Activated CD4-positive, CD25-positive, alpha-beta regulatory T cell treated with anti-CD3 and anti-CD28 coated beads, Interleukin-2, amount 50 U/mL, for 72 hours (primary cell): ENCODE measurements around the gene ARHGDIB.

Experiments
- DNase-seq: peaks from one replicate; pipeline ENCODE4 v3.0.0; 2021

ARHGDIB gene

DNA sequence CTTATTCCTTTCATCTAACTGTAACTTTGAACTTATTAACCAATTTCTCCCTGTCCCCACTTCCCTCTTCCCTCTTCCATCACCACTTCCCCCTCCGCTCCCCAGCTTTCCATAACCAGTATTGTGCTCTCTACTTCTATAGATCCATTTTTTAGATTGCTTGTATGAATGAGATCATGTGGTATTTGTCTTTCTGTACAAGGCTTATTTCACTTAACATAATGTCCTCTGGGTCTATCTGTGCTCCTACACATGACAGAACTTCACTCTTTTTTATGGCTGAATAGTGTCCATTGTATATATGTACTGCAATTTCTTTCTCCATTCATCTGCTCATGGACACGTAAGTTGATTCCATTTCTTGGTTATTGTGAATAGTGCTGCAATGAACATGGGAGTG lies 37.5 kb downstream of the ARHGDIB start:
- no peak for DNase-seq

- DNase-seq = no peak
These were observed 40.2 kb downstream of the ARHGDIB start for GRCh38 chr12:14921218-14921617.

GRCh38 chr12:14920475-14921126 lies 40.8 kb downstream of the ARHGDIB start:
- no peak for DNase-seq

- no peak for DNase-seq
These were observed 41.9 kb downstream of the ARHGDIB start for GRCh38 chr12:14919455-14919854.

- no peak for DNase-seq
These were observed 45.7 kb downstream of the ARHGDIB start for GRCh38 chr12:14915736-14916135.

DNA sequence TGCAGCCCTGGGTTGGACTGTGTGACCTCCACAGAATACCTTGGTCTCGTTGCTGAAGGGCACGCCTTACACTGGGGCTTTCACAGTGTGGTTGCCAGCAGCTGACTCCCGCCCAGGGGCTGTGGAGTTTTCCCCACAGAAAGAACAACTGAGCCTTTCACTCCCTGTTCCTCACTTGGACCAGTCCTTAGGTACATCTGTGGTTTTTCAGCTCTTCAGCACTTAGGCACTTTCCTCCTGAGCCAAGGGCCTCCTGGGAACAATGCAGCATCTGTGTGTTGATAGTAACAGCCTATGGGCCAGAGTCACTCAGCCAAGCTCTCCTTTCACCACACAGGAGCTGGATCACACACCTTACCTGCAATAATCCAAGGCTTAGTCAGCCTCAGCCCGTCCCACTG lies 48.0 kb downstream of the ARHGDIB start:
- DNase-seq = no peak

- DNase-seq = no peak
These were observed 50.3 kb downstream of the ARHGDIB start for GRCh38 chr12:14911131-14911530.

GRCh38 chr12:14910090-14910915 lies 51.1 kb downstream of the ARHGDIB start:
- no peak for DNase-seq

DNA sequence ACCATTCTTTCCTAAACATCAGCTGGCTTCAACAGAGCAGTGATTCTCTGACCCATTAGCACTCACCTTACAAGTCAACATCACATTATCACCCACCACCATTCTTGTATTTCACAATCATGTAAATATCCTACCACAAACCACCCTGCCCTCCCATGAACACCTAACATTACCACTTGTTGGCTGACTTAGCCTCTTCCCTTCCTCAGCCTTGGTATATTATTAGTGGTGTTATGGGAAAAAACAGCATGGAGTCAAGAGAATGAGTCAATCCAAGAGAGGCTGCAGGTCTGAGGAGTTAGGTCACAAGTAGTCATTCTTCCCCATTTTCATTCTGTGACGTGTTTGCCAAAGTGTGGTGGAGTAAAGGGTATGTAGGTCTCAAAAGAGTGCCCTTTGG lies 53.4 kb downstream of the ARHGDIB start:
- no peak for DNase-seq

GRCh38 chr12:14906114-14906513 lies 55.3 kb downstream of the ARHGDIB start:
- DNase-seq = no peak

- DNase-seq = no peak
These were observed 56.0 kb downstream of the ARHGDIB start for GRCh38 chr12:14905269-14906004.

- no peak for DNase-seq
These were observed 56.5 kb downstream of the ARHGDIB start for GRCh38 chr12:14904854-14905253.

GRCh38 chr12:14903386-14904098 lies 57.9 kb downstream of the ARHGDIB start:
- no peak for DNase-seq

GRCh38 chr12:14902465-14902864 lies 58.9 kb downstream of the ARHGDIB start:
- DNase-seq = no peak

DNA sequence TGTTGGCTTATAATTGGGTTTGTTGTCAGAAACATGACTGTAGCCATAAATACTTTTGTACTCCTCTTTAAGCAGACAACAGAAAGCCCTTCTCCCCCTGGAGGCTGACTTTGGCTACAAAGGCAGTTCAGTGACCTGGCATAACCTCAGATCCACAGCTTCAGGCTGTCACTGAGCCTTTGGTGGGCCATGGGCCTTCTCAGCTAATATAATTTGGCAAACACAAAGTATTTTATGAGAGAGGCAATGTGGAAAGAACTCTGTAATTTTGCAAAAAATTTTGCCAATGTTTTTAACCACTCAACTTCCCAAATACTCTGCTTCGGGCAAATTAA lies 60.2 kb downstream of the ARHGDIB start:
- DNase-seq = no peak

DNA sequence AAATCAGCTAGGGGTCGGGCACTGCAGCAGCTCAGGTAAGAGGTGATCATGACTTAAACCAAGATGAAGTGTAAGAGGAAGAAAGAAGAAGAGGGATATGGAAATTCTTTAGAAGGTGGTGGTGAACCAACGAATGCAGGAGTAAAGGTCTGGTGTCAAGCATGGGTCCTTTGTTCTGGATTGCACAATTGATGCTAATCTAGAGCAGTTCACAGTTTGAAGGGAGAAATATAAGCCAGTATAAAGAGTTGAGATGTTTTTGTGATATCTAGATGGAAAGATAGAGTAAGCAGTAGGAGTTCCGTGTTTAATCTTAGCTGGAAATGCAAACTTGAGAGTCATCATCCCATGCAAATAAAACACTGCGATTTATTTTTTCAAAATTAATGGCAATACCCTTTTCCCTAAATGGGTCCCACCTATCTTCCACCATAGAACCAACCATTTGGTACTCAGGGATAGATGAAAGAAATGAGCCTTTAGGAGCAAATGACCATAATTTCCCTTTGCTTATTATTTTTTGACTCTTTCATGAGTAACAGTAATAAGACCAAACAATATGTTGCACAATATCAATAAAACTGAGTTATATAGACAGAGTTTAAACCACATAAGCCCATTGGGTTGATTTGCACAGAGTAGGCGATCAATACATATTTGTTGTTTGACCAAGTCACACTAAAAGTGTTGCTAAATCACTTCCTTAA lies 60.7 kb downstream of the ARHGDIB start:
- DNase-seq = no peak

GRCh38 chr12:14896521-14897169 lies 64.8 kb downstream of the ARHGDIB start:
- DNase-seq = no peak

- DNase-seq = no peak
These were observed 67.7 kb downstream of the ARHGDIB start for GRCh38 chr12:14893506-14894250.

GRCh38 chr12:14892726-14893505 lies 68.5 kb downstream of the ARHGDIB start:
- no peak for DNase-seq
